Gastrocnemius medialis (tissue), 4 donors: ENCODE measurements around the gene CACNA1C. TPM values are rescaled to one million over a fixed set of nuclear protein-coding genes. Genes with fewer than 3 reads are reported as not detected.

Experiments
- ATAC-seq, 2 donors: fragments of 150-250 bp; one replicate each; pipeline ENCODE4 v1.9.1; 2016
- DNase-seq, 2 donors: peaks; one replicate each; pipeline ENCODE4 v3.0.0-alpha.2; 2019
- H3K27ac ChIP-seq, 4 donors: fragments of 200-600 bp; sonication (generic); 1 replicate in 1 of 4; 2 replicates in 3 of 4; pipeline ENCODE4 v1.5.1; 2016 to 2018; ENCODE audit warnings: mild to moderate bottlenecking in 2 of 4, moderate library complexity in 1 of 4
- H3K27me3 ChIP-seq, 3 donors: fragments of 200-600 bp; sonication (generic) in 2 of 3; 1 replicate in 1 of 3; 2 replicates in 2 of 3; pipeline versions ENCODE4 v1.5.1 to v1.6.0; 2016 to 2019; ENCODE audit warnings: mild to moderate bottlenecking in 1 of 3, moderate library complexity in 1 of 3
- H3K36me3 ChIP-seq, 2 donors: fragments of 200-600 bp; sonication (generic) in 1 of 2; one replicate each; pipeline ENCODE4 v1.5.1; 2017 to 2018
- H3K4me1 ChIP-seq, 2 donors: fragments of 200-600 bp; sonication (generic) in 1 of 2; one replicate each; pipeline ENCODE4 v1.5.1; 2016 to 2017; ENCODE audit warnings: mild to moderate bottlenecking in 2 of 2
- H3K4me3 ChIP-seq, 4 donors: fragments of 200-600 bp; sonication (generic) in 3 of 4; 1 replicate in 1 of 4; 2 replicates in 3 of 4; pipeline ENCODE4 v1.5.1; 2016 to 2019; ENCODE audit warnings: mild to moderate bottlenecking in 2 of 4
- H3K9me3 ChIP-seq, 3 donors: fragments of 200-600 bp; sonication (generic) in 2 of 3; 1 replicate in 1 of 3; 2 replicates in 2 of 3; pipeline ENCODE4 v1.5.1; 2016 to 2019
- POLR2A ChIP-seq, 2 donors: fragments of 450-650 bp; IDR thresholded peaks; one replicate each; pipeline ENCODE4 v1.6.1; 2017; ENCODE audit warnings: antibody characterized with exemption in 2 of 2, mild to moderate bottlenecking in 2 of 2, moderate library complexity in 2 of 2
- in situ Hi-C, 4 donors: fragments of 200-750 bp; cut with MboI; loops; one replicate each; pipeline versions ENCODE4 v1.15.0 to v1.8.0; 2017; ENCODE audit warnings: low sequenced_read_pairs in 4 of 4
- intact Hi-C: fragments of 100-400 bp; cut with DNase I; formaldehyde crosslinking; loops from one replicate; pipeline ENCODE4 v1.15.1; 2023; ENCODE audit warnings: low total_unique reads
- total RNA-seq, 4 donors: library from RNA; depleted of rRNA; stranded (reverse); fragments of >200 nt; gene quantifications; one replicate each; pipeline versions ENCODE4 v1.1.0 to v1.2.3, GENCODE V29; 2016
- TF ChIP-seq, protein P1 (sequence below), 5 experiments: fragments of 450-650 bp in 3 of 5; fragments of 200-600 bp in 2 of 5; sonication (generic) in 2 of 5; IDR thresholded peaks in 4 of 5; conservative IDR thresholded peaks in 1 of 5; 1 replicate in 4 of 5; 2 replicates in 1 of 5; pipeline ENCODE4 v1.5.1; 2016 to 2019; ENCODE audit warnings: antibody characterized with exemption in 5 of 5, mild to moderate bottlenecking in 3 of 5, moderate library complexity in 3 of 5

The CACNA1C gene
- total RNA-seq, 4 donors from 2014 or later, result 0.80 to 1.8 (median 0.91) TPM

DNA sequence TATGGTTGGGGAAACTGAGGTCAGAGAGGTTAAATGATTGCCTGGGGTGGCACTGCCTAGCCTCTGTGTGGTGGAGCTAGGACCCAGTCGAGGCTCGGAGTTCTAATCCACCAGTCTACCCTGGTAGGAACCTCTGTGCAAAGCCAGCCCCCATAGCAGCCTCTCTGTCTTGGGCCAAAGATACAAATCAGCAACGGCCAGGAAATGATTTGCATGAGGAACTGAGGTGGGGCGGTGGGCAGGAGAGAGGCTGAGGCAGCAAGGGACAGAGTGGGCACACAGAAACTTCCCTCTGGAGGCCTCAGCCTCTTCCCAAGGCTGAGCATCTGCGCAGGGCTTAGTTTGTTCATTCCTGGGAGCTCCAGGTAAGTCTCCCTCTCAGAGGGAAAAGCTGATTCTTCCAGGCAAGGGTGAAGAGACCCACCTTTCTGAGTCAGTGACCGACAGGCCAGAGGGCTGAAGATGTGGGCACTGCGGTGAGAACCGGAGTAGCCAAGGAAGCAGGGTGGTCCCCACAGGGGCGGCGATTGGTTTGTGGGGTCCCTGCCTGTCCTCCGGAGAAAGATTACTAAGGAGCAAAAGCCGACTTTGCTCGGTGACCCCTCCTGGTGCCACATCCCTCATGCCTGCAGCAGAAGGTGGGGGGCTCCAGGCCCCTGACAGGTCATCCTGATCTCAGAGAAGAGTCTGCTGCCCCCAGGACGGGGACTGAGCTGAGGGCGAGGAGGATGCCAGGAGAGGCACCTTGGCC lies 134.6 kb downstream of the CACNA1C start:
- H3K9me3 ChIP-seq, result no peaks in the 10 kb centered on the region
- in situ Hi-C loops (no loop called here), intact Hi-C loops (no loop called here)
- no peak for DNase-seq
- H3K36me3 ChIP-seq, result no peaks in the 10 kb centered on the region
- no peak overlapping the region for H3K4me3 ChIP-seq
- no peak overlapping the region for H3K27ac ChIP-seq
- ATAC-seq, result no peak
- H3K27me3 ChIP-seq, result peaks cover 0 to 3% (median 2%) of the 10 kb centered on the region in 3 donors
- H3K4me1 ChIP-seq, result no peaks in the 10 kb centered on the region
- no peak for TF ChIP-seq POLR2A (IDR thresholded peaks at IDR 0.05)
- TF ChIP-seq, protein P1, sequence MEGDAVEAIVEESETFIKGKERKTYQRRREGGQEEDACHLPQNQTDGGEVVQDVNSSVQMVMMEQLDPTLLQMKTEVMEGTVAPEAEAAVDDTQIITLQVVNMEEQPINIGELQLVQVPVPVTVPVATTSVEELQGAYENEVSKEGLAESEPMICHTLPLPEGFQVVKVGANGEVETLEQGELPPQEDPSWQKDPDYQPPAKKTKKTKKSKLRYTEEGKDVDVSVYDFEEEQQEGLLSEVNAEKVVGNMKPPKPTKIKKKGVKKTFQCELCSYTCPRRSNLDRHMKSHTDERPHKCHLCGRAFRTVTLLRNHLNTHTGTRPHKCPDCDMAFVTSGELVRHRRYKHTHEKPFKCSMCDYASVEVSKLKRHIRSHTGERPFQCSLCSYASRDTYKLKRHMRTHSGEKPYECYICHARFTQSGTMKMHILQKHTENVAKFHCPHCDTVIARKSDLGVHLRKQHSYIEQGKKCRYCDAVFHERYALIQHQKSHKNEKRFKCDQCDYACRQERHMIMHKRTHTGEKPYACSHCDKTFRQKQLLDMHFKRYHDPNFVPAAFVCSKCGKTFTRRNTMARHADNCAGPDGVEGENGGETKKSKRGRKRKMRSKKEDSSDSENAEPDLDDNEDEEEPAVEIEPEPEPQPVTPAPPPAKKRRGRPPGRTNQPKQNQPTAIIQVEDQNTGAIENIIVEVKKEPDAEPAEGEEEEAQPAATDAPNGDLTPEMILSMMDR (IDR thresholded peaks at IDR 0.05 in 4 of 5, conservative IDR thresholded peaks at IDR 0.05 in 1 of 5), result no peak

DNA sequence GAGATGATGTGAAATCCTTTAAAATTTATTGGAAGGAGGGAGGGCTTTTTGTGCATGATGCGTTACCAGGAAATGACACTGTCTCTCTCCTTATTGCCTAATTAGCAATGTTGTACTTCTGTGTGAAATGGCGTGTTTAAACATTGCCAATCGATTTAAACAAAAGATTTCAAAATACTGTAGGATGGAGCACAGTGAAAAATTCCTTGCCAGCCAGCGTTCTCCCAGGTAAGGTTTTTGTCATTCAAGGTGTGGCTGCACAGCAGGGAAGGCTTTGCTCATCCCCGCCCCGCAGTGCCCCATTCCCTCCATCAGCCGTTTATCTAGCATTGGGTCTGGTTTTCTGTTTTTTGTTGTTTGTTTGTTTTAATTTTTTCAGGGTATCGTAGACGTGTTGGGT lies 137.3 kb downstream of the CACNA1C start:
- ATAC-seq, result no peak
- TF ChIP-seq, protein P1 (IDR thresholded peaks at IDR 0.05 in 4 of 5, conservative IDR thresholded peaks at IDR 0.05 in 1 of 5), result no peak
- no peak for TF ChIP-seq POLR2A (IDR thresholded peaks at IDR 0.05)
- Histone ChIP-seq H3K36me3 (no peaks in the 10 kb centered on the region), H3K27ac (no peak overlapping the region), H3K27me3 (peaks cover 0 to 2% (median 0%) of the 10 kb centered on the region in 3 donors), H3K9me3 (no peaks in the 10 kb centered on the region), H3K4me3 (no peak overlapping the region), H3K4me1 (no peaks in the 10 kb centered on the region)
- intact Hi-C loops (no loop called here), in situ Hi-C loops (no loop called here)
- DNase-seq, result no peak

DNA sequence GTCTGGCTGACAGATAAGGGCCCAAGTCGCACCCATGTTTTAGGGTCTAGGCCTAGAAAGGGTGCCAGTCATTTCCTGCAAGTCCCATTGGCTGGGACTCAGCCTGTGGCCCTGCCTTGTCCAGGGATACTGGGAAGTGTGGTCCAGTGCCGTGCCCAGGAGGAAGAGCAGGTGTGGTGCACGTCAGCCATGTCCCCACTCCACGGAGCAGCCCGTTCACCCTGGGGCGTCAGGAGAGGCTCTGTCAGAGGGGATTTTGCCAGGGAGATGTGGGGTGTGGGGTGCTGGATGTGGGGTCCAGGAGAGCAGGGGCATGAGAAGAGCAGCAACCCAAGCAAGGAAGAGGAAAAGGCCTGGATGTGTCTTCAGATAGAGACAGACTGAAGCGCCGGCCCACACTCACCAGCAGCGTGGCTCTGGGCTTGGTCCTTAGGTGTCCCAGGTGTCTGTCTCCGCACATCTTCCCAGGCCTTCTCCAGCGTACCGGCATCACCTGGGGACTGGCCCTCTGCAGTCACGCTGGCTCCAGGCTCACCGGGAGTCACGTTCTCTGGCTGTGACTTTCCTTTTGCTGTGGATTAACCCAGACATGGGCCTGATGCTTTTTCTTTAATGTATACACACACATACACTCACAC lies 138.2 kb downstream of the CACNA1C start:
- TF ChIP-seq, protein P1 (IDR thresholded peaks at IDR 0.05 in 4 of 5, conservative IDR thresholded peaks at IDR 0.05 in 1 of 5), result no peak
- TF ChIP-seq POLR2A (IDR thresholded peaks at IDR 0.05), result no peak
- ATAC-seq (no peak), DNase-seq (no peak)
- Histone ChIP-seq H3K36me3 (no peaks in the 10 kb centered on the region), H3K27ac (no peak overlapping the region), H3K4me3 (no peak overlapping the region), H3K4me1 (no peaks in the 10 kb centered on the region), H3K9me3 (no peaks in the 10 kb centered on the region), H3K27me3 (peaks cover 0 to 4% (median 0%) of the 10 kb centered on the region in 3 donors)
- in situ Hi-C loops, result no loop called here
- intact Hi-C loops, result no loop called here

DNA sequence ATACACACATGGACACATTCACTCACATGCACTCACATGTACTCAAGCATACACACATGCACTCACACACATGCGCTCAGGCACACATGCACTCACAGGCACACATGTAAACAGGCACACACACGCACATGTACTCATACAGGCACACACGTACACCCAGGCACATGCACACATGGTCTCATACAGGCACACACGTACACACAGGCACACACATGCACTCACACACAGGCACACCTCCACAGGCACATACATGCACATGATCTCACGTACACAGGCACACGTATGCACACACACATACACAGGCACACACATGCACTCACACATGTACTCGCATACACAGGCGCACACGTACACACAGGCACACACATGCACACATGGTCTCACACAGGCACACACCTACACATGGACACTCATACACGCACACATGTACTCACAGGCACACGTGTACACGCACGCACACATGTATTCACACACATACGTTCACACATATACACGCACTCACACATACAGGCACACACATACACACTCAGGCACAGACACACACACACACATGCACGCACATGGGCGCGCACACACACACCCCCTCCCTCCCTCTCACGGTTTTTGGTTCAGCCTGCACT lies 138.9 kb downstream of the CACNA1C start:
- Histone ChIP-seq H3K27ac (no peak overlapping the region), H3K36me3 (no peaks in the 10 kb centered on the region), H3K9me3 (no peaks in the 10 kb centered on the region), H3K27me3 (peaks cover 0 to 4% (median 0%) of the 10 kb centered on the region in 3 donors), H3K4me1 (no peaks in the 10 kb centered on the region), H3K4me3 (no peak overlapping the region)
- TF ChIP-seq, protein P1 (IDR thresholded peaks at IDR 0.05 in 4 of 5, conservative IDR thresholded peaks at IDR 0.05 in 1 of 5), result no peak
- no peak for TF ChIP-seq POLR2A (IDR thresholded peaks at IDR 0.05)
- DNase-seq, result no peak
- in situ Hi-C loops, result no loop called here
- intact Hi-C loops, result no loop called here
- no peak for ATAC-seq
